Neural progenitor cell (in vitro differentiated cells): Measurements from ENCODE around the gene LDLRAD4.

Experiments
- CTCF ChIP-seq: fragments of 200-600 bp; sonication (generic); IDR thresholded peaks from 2 replicates; pipeline ENCODE4 v1.5.1; 2017; ENCODE audit warnings: antibody characterized with exemption, mild to moderate bottlenecking
- EZH2 ChIP-seq: fragments of 200-600 bp; sonication (generic); IDR thresholded peaks from 2 replicates; pipeline ENCODE4 v1.6.1; 2017; ENCODE audit warnings: antibody characterized with exemption, mild to moderate bottlenecking, moderate library complexity
- EZH2phosphoT487 ChIP-seq: fragments of 200-600 bp; sonication (generic); IDR thresholded peaks from 2 replicates; pipeline ENCODE4 v1.6.1; 2017; ENCODE audit warnings: antibody characterized with exemption

GRCh38 chr18:13303756-13304364, 85.3 kb downstream of the LDLRAD4 start:
- TF ChIP-seq CTCF (no peak), EZH2 (no peak), EZH2phosphoT487 (no peak)
